Stomach (tissue), 4 donors: ENCODE results near the gene IQCF5.

ENCODE experiments used
- POLR2A ChIP-seq, 4 donors: fragments of 450-650 bp; IDR thresholded peaks; one replicate each; pipeline ENCODE4 v1.6.1; 2016; ENCODE audit warnings: antibody characterized with exemption in 4 of 4, control low read depth in 2 of 4, mild to moderate bottlenecking in 1 of 4, moderate library complexity in 1 of 4
- POLR2AphosphoS5 ChIP-seq, 3 donors: sonication (generic); formaldehyde crosslinking; IDR thresholded peaks; one replicate each; pipeline ENCODE4 v1.6.1; 2016; ENCODE audit warnings: antibody characterized with exemption in 3 of 3

DNA sequence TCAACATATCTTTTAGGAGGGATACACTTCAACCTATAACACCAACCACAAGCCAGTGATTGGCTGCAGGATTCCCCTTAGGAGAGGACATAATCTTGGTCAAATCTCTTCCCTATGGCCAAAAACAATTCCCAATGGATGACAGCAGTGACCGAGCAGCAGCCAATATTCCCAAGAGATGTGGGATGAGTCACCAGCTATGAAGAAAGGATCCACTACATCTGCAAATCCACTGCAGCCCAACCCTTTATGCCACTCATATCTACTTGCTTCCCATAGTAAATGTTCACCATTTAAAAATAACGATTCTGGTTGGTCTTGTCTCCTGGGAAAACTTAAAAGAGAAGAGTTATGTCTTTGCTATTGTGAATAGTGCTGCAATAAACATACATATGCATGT, 4.5 kb upstream of the IQCF5 start:
- TF ChIP-seq POLR2A (IDR thresholded peaks at IDR 0.05) (no peak), POLR2AphosphoS5 (IDR thresholded peaks at IDR 0.05) (no peak)
